GM18505 (cell line): ENCODE results near the gene SLAMF1.
"Not testable (repeated sequence)": the region's sequence is repeated elsewhere in the genome, so short reads cannot be mapped to it uniquely, and the experiment has no call there.

Experiments
- ATAC-seq: cut with Tn5 transposase; IDR thresholded peaks from one replicate; pipeline ENCODE4 v1.9.1; 2021; ENCODE audit not compliant: unreplicated experiment
- POLR2A ChIP-seq: IDR thresholded peaks from 4 replicates; pipeline ENCODE4 v1.6.1; 2011; ENCODE audit warnings: borderline replicate concordance; ENCODE audit not compliant: insufficient read depth, insufficient read length; ENCODE audit errors: extremely low read depth

Gene SLAMF1

GRCh38 chr1:160646711-160647328 lies at the start of gene SLAMF1:
SLAMF1 (minus strand) TSS chr1:160647044; CDS start chr1:160646945, 99 bp downstream.
- peak; percentile 49 for ATAC-seq
- peak; percentile 97 for TF ChIP-seq POLR2A

GRCh38 chr1:160692390-160692789 lies 45.5 kb upstream of the SLAMF1 start:
- not testable (repeated sequence) for ATAC-seq

GRCh38 chr1:160685266-160685665 lies 38.4 kb upstream of the SLAMF1 start:
- no peak for TF ChIP-seq POLR2A
- ATAC-seq, result no peak

GRCh38 chr1:160682983-160683865 lies 36.4 kb upstream of the SLAMF1 start:
- no peak for TF ChIP-seq POLR2A
- no peak for ATAC-seq

GRCh38 chr1:160681891-160682140 lies 35.0 kb upstream of the SLAMF1 start:
- no peak for TF ChIP-seq POLR2A
- ATAC-seq, result no peak

GRCh38 chr1:160681066-160681890 lies 34.4 kb upstream of the SLAMF1 start:
- peak; percentile 51 for ATAC-seq
- no peak for TF ChIP-seq POLR2A

- no peak for ATAC-seq
- no peak for TF ChIP-seq POLR2A
These were observed 33.6 kb upstream of the SLAMF1 start for GRCh38 chr1:160680399-160680798.

- peak; percentile 38 for TF ChIP-seq POLR2A
These were observed 33.0 kb upstream of the SLAMF1 start for GRCh38 chr1:160679893-160680292.

GRCh38 chr1:160676869-160677597 lies 30.2 kb upstream of the SLAMF1 start:
- TF ChIP-seq POLR2A, result peak; percentile 52
- ATAC-seq, result no peak

More at GRCh38 chr1:160679893-160680292, 33.0 kb upstream of the SLAMF1 start:
- ATAC-seq, result no peak

GRCh38 chr1:160675641-160676410 lies 29.0 kb upstream of the SLAMF1 start:
- no peak for TF ChIP-seq POLR2A
- no peak for ATAC-seq

GRCh38 chr1:160674415-160674814 lies 27.6 kb upstream of the SLAMF1 start:
- no peak for ATAC-seq
- TF ChIP-seq POLR2A, result no peak
